ENCODE results near the gene CD19.
"Not testable (repeated sequence)": the region's sequence is repeated elsewhere in the genome, so short reads cannot be mapped to it uniquely, and the experiment has no call there.

CD19 gene

DNA sequence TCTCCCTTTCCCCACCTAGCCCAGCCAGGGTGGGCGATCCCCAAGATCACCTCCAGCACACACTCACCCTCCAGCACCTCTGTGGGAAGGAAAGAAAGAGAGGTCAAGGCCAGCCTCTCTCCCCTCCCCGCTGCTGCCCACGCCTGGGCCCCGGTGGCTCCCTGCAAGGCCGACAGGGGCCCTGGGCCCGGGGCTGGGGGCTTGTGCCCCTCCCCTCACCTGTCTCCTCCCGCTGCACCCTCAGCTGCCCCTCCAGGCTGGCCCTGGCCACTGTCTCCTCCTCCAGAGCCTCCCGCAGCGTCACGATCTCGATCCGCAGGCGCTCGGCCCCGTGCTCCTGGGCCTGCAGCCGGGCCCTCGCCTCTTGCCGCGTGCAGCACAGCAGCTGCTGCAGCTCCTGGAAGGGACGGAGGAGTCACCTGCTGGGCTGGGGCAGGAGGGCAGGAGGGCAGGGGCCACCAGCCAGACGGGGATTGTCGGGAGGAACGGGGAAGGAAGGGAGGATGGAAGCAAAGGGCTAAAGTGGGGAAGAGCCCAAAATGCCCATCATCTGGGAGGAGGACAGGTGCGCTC, 25.9 kb upstream of the CD19 start:
- no peak for FAIRE-seq
- DNase-seq (ENCODE audit: low spot score) = no peak

- FAIRE-seq (no peak), DNase-seq (ENCODE audit: low spot score) (no peak)
These were observed 21.4 kb upstream of the CD19 start for GRCh38 chr16:28910086-28911031.

GRCh38 chr16:28912558-28912957, 19.2 kb upstream of the CD19 start:
- no peak for FAIRE-seq

GRCh38 chr16:28913946-28914724, 17.6 kb upstream of the CD19 start:
- FAIRE-seq = no peak
- DNase-seq (ENCODE audit: low spot score) = no peak

More at GRCh38 chr16:28912558-28912957, 19.2 kb upstream of the CD19 start:
- DNase-seq (ENCODE audit: low spot score) = no peak

- no peak for DNase-seq (ENCODE audit: low spot score)
- no peak for FAIRE-seq
These were observed 16.6 kb upstream of the CD19 start for GRCh38 chr16:28915181-28915580.

DNA sequence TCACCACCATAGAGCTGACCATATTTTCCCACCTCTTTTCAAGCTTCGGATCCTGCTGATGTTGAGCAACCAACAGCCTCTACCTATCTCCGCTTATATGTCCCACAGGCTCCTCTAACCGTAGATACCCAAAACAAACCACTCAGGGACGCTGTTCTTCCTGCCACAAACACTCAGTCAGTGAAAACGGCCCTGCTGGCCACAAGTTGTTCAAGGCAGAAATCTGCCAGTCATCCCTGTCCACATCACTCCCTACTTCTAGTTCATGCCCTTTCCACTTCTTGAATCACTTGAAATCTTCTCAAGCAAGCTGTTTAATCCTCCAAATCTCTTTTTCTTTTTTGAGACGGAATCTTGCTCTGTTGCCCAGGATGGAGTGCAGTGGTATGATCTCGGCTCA, 14.7 kb upstream of the CD19 start:
- DNase-seq (ENCODE audit: low spot score) (no peak), FAIRE-seq (no peak)

DNA sequence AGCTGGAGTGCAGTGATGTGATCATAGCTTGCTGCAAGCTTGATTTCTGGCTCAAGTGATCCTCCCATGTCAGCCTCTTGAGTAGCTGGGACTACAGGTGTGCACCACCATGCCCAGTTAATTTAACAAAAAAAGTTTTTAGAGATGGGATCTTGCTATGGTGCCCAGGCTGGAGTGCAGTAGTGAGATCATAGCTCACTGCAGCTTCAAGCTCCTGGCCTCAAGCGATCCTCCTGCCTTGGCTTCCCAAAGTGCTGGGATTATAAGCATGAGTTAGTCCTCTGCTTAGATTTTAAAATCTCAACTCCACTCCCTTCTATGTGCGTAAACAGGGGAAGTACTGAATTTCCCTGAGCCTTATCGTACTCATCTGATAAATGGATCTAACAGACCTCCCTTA, 13.1 kb upstream of the CD19 start:
- no peak for DNase-seq (ENCODE audit: low spot score)
- FAIRE-seq = no peak

- DNase-seq (ENCODE audit: low spot score) (no peak), FAIRE-seq (no peak)
These were observed 8.6 kb upstream of the CD19 start for GRCh38 chr16:28923231-28923587.

- DNase-seq (ENCODE audit: low spot score) (no peak), FAIRE-seq (no peak)
These were observed 7.9 kb upstream of the CD19 start for GRCh38 chr16:28923652-28924398.

DNA sequence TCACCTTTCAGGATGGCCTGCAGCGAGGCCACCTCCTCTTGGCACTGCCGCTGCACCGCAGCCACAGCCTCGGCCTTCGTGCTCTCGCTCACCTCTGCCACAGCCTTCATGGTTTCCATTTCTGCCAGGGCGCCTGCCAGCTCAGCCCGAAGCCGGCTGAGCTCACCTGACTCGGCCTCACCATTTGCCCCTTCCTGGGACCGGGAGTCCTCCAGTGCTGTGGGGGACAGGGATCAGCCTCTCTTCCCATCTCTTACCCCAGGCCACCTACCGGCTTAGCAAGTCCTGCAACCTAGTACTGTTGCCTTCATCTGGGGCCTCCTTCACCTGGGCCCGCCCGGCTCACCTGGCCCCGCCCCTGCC, 7.4 kb upstream of the CD19 start:
- no peak for FAIRE-seq
- DNase-seq (ENCODE audit: low spot score) = no peak

DNA sequence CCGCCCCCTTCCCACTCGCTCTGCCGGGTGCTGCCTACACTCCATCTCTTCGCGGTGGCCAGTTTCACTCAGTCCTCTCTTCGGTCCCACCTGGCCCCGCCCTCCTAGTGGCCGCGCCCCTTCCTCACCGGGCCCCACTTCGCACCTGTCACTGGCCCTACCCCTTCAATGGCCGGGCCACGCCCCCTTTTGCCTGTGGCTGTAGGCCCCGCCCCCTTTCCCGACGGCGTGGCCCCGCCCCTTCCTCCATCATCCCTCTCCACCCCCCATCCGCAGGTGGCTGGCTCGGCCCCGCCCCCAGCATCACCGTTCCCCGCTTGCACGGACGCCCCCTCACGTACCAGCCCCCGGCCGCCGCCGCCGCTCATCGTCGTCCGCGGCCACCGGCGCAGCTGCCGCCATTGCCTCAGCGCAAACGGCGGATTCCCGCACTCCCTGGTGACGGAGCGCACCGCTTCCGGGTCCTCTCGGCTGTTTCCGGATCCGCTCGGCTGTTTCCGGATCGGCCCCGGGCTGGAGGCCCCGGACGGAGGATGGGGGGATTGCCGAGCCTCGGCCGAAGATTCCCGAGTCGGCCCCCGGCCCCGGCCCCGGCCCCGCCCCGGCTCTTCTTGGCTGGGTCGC, 6.9 kb upstream of the CD19 start, which contains the start of gene RABEP2:
Gene RABEP2, minus strand, starts transcription at position 477 of the 624 bp plus-strand sequence. Its CDS starts 75 bp downstream, at position 402.
- DNase-seq (ENCODE audit: low spot score) (peak; percentile 95), FAIRE-seq (no peak)

- no peak for FAIRE-seq
- DNase-seq (ENCODE audit: low spot score) = peak; percentile 63
These were observed 6.2 kb upstream of the CD19 start for GRCh38 chr16:28925386-28926228.

GRCh38 chr16:28926284-28926683, 5.5 kb upstream of the CD19 start:
- not testable (repeated sequence) for FAIRE-seq

GRCh38 chr16:28927815-28928214, 4.0 kb upstream of the CD19 start:
- DNase-seq (ENCODE audit: low spot score) (no peak), FAIRE-seq (no peak)

More at GRCh38 chr16:28926284-28926683, 5.5 kb upstream of the CD19 start:
- not testable (repeated sequence) for DNase-seq (ENCODE audit: low spot score)

GRCh38 chr16:28930203-28930602, 1.6 kb upstream of the CD19 start:
- no peak for DNase-seq (ENCODE audit: low spot score)
- FAIRE-seq = no peak

GRCh38 chr16:28930652-28931051, 1.1 kb upstream of the CD19 start:
- DNase-seq (ENCODE audit: low spot score) (no peak), FAIRE-seq (no peak)

GRCh38 chr16:28932339-28933141, 769 bp downstream of the CD19 start:
- DNase-seq (ENCODE audit: low spot score) (no peak), FAIRE-seq (no peak)

DNA sequence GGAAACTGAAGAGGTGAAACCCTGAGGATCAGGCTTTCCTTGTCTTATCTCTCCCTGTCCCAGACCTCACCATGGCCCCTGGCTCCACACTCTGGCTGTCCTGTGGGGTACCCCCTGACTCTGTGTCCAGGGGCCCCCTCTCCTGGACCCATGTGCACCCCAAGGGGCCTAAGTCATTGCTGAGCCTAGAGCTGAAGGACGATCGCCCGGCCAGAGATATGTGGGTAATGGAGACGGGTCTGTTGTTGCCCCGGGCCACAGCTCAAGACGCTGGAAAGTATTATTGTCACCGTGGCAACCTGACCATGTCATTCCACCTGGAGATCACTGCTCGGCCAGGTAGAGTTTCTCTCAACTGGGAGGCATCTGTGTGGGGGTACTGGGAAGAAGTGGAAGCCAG, 1.4 kb downstream of the CD19 start:
- FAIRE-seq = no peak

DNA sequence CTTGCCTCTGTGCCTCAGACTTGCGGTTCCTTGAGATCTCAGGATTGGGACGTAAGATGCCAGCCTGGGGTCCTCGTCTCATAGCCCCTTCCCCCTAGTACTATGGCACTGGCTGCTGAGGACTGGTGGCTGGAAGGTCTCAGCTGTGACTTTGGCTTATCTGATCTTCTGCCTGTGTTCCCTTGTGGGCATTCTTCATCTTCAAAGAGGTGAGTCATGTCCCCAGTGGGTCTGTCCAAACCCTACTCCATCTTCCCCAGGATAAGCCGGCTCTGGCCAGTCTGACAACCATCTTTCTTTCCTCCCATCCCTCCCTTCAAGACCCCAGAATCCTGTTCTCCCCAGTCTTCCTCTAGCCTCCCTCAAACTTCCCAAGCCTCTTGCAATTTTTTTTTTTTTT, 3.6 kb downstream of the CD19 start:
- FAIRE-seq = no peak
- no peak for DNase-seq (ENCODE audit: low spot score)

More for the DNA sequence above, 1.4 kb downstream of the CD19 start:
- no peak for DNase-seq (ENCODE audit: low spot score)
